ENCODE results near the gene SGPP2.
A peak's percentile ranks its signal among the peaks of the same experiment; 100 is the strongest.
"Not testable (repeated sequence)": the region's sequence is repeated elsewhere in the genome, so short reads cannot be mapped to it uniquely, and the experiment has no call there.

Gene SGPP2, protein sequence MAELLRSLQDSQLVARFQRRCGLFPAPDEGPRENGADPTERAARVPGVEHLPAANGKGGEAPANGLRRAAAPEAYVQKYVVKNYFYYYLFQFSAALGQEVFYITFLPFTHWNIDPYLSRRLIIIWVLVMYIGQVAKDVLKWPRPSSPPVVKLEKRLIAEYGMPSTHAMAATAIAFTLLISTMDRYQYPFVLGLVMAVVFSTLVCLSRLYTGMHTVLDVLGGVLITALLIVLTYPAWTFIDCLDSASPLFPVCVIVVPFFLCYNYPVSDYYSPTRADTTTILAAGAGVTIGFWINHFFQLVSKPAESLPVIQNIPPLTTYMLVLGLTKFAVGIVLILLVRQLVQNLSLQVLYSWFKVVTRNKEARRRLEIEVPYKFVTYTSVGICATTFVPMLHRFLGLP

DNA sequence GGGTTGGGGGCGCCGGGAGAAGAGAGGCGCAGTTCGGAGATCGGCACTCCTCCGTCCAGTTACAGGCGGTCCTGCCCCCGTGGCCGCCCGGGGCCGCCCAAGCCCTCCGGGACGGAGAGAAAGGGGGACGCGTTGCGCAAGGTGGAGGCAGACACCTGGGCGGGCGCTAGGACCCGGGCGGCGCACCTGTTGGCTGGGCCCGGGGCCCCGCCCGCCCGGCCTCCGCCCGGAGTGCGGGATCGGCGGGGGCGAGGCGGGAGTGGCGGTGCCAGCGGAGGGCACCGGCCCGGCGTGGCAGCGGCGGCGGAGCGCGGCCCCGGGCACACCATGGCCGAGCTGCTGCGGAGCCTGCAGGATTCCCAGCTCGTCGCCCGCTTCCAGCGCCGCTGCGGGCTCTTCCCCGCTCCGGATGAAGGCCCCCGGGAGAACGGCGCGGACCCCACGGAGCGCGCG lies at the start of gene SGPP2:
Gene SGPP2, plus strand, starts transcription at position 268 of the 453 bp plus-strand sequence. Its CDS starts 60 bp downstream, at position 328.
- peak; percentile 66 for DNase-seq (ENCODE audit: low spot score)

DNA sequence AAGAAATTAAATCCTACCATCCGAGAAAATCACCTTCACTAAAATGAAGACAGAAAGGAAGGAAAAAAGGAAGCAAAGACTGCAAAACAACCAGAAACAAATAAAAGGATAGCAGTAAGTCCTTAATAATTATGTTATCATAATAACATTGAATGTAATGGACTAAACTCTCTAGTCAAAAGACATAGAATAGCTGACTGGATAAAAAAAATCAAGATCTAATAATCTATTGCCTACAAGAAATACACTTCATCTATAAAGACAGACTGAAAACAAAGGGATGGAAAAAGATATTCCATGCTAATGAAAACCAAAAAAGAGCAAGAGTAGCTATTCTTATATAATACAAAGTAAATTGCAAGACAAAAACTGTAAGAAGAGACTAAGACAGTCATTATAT lies 48.5 kb upstream of the SGPP2 start:
- no peak for DNase-seq (ENCODE audit: low spot score)

DNA sequence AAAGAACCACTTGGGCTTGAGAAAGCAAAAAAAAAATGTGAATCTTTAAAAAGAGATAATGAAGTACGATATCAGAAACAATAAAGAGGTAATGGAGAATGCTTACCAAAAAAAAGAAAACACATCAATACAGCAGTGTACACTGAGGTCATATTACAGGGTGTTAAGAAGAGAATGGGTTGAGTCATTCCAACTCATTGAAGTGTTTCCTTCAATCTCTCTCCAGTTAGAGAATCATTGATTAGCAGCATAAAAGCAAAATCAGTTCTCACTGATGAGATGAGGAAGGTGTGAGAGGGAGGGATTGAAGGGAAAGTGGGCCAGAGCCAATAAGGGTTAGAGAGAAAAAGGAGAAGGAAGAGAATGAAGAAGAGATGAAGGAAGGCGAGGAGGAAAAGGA lies 43.9 kb upstream of the SGPP2 start:
- DNase-seq (ENCODE audit: low spot score): no peak

DNA sequence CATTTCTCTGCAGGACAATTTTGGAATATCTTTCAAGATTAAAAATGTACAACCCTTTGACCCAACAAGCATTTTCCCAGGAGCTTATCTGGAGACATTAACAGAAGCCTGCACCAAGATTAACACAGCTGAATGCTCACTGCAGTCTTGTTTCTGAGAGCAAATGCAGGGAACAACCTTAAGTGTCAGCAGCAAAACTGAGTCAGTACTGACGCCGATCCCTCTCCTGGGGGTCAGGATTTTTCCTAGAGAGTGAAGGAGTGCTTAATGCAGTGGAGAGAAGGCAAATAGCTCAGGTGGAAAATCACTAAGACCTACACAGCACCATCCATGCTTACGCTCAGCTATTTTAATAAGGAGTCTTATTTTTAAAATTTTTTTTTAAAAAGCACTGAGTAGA lies 42.8 kb upstream of the SGPP2 start:
- no peak for DNase-seq (ENCODE audit: low spot score)

DNA sequence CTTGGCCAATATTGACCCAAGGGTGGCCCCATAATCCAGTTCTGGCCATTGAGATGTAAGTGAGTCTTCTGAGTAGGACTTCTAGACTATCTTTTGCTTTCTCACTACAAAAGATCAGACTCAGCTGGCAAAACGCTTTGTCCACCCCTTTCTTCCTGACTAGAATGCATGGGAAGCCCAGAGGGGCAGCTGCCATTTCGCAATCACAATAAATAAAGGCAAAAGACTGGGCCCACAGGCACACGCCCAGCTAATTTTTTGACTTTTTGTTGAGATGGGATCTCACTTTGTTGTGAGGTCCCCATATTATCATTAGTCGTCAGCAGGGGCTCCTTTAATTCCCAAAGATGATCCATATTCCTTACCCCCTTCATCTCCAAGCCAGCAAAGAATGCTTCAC lies 41.1 kb upstream of the SGPP2 start:
- no peak for DNase-seq (ENCODE audit: low spot score)

DNA sequence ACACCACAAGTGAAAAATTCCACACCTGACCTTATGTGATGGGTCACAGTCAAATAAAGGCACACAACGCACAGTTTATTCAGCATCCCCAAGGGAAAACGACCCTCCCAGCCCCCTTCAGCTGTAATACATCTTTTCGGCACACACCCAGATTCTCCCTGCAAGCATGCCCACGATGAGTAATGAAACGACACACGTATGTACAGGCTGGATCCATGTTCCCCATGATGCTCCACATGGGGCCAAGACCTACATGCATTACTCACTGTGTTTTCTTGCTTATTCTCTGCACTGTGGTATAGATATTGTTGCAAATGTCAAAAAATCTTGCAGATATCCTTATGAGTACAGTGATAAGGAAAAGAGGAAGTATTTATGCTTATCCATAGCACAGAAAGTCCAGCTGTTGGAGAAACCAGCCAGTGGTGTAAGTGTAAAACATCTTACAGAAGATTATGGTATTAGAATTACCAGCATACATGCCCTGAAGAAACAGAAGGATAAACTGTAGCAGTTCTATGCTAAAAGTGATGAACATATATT lies 32.5 kb upstream of the SGPP2 start:
- DNase-seq (ENCODE audit: low spot score): no peak

DNA sequence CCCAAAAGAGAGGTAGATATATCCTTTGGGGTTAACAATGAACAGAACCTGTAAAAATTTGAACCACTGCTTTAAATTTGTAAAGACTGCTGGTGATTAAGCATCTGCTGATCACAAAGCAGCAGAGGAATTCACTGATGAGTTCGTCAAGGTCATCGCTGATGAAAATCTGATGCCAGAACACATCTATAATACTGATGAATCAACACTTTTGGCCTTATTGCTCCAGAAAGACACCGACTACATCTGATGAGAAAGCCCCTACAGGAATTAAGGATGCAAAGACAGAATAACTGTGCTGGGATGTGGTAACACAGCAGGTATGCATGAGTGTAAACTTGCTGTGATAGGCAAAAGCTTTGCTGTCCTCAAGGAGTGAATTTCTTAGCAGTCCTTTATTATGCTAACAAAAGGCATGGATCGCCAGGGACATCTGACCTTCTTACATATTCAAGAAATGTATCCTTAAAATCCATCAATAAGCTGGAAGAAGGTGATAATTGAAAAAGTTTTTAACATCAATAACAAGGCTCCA lies 30.5 kb upstream of the SGPP2 start:
- DNase-seq (ENCODE audit: low spot score): no peak

DNA sequence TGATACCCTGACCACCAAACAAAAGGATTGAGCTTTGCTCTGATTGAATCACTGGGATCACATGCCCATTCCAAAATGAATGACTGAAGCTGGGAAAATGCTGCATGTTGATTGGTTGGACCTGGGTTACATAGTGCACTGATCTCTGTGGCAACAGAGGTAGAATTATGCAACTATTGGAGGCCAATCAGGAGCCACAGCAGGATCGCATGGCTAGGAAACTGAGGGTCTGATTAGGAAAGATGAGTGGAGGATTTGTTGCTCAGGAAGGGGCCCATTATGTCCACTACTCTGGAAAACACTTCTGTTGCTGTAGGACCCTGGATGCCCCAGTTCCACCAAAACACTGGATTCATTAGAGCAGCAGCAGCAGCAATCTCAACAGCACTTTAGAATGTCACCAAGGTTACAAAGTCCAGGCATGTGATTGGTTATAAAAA lies 25.9 kb upstream of the SGPP2 start:
- no peak for DNase-seq (ENCODE audit: low spot score)

DNA sequence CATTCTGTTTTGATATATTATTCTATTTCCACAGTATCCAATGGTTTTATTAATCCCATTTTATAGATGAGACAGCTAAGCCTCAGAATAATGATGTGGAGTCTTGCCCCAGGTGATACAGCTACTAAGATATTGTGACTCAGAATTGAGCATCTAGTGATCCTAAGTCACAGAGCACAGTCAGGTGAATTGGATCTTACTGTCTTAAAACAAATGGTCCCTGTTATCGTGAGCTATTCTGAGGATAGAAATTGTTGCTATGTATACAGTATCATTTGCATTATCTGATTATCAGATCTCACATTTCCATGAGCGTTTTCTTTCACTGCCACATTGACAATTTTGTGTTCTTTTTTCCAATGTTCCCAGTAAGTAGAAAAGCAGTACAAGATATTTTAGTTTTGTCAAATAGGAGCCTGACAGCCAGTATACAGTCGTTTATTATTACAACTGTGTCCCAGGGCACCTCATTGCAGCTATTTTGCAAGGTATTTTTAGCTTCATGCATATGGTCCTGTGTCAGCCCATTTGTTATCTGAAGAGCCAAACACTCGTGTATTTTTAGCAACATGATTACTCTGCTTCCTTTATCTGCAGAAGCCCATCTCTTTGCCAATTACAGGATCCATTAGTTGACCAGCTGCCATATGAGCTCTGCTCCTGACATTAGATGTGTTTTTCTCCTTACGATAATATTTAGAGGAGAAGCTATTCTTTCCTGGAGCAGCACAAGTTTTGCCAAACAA lies 25.1 kb upstream of the SGPP2 start:
- DNase-seq (ENCODE audit: low spot score): no peak

DNA sequence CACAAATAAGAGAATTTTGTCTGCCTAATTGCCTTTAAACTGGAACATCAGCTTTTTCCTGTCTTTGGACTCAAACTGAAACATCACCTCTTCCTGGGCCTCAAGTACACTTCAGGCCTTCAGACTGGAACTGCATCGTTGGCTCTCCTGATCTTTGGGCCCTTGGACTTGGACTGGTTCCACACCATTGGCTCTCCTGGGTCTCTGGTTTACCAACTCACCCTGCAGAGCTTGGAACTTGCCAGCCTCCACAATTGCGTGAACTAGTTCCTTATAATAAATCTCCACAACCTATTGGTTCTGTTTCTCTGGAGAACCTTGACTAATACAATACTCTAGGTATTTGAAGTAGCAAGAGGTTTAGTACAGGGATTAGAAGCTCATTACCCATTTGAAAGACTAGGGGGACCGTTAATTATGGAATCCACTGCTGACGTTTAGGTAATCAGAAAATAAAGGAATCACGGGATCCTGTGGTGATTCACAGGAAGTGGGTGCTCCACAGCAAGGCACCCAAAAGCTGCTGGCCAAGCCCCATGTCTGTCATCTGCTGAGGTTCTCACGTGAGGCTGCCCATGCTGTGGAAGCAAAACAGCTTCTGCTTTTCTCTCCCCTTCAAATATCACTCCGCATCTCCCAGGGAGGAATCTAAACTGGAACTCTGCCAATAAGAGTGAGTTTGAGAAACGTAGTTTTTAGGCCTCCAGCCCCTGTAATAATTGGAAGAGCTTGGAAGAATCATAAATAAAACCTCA lies 20.0 kb upstream of the SGPP2 start:
- DNase-seq (ENCODE audit: low spot score): no peak

DNA sequence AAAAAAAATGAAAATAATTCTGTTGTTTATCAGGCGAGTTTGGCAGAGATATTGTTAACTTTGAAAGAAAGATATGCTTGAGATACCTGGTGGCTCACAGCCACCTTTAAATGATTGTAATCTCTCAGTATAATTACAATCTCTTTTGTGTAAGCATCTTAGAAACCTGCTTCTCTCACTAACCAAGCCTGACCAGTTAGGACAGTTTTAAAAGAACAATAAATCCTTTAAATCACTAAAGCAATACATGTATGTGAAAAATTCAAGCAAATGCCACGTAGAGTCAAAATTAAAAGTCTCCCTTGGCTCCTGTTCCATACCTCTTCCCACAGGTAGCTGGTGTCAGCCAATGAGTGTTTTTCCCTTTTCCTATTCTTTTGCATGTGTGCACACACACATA lies 15.7 kb upstream of the SGPP2 start:
- no peak for DNase-seq (ENCODE audit: low spot score)

DNA sequence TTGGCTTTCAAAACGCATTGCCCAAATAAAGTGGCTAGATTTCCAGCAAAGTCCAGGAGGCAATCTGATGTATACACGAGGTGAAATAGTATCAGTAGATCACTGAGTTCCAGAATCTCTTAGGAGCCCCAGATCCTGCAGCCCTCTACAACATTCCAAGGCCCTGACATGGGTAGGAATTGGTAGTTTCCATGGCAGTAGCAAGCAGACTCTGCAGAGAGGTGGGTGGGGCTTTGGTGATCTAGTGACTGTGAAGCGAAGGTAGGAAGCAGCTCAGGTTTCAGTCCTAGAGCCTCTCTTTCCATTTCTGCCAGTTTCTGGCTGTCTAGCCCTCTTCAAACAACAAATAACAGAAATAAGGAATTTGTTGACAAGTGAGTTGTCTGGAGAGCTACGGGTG lies 13.8 kb upstream of the SGPP2 start:
- no peak for DNase-seq (ENCODE audit: low spot score)

DNA sequence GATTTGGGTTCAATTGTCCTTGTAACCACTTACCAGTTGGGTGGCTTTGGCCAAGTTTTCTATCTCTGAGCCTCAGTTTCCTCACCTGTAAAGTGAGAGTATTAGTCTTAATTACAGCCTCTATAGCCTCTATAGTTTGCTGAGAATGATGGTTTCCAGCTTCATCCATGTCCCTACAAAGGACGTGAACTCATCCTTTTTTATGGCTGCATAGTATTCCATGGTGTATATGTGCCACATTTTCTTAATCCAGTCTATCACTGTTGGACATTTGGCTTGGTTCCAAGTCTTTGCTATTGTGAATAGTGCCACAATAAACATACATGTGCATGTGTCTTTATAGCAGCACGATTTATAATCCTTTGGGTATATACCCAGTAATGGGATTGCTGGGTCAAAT lies 12.0 kb upstream of the SGPP2 start:
- not testable (repeated sequence) for DNase-seq (ENCODE audit: low spot score)

DNA sequence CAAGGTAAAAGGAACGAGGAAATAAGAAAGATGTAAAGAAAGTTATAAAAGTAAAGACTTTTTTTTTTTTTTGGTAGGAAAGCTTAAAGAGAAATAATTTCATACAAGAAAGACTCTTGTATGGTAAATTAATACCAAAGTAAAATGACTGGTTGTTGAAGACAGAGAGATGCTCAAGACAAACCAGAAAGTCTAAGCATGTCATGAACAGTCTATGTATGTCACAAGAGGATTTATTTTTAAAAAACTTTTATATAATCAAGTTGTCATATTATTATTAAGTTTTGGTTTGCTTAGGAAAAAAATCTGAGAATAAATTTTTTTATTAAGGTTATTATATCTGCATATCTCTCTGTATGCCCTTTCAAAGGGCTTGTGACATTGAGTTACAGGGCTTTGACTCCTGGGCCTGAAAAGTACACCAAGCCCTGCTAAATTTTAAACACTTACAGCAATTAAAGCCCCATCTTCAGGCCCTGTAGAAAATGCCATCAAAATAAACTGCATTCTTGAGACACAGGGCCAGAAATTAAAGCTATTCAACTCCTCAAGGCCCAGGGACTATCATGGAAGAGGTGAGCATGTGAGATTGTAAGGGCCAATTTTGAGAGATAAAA lies 10.9 kb upstream of the SGPP2 start:
- no peak for DNase-seq (ENCODE audit: low spot score)

DNA sequence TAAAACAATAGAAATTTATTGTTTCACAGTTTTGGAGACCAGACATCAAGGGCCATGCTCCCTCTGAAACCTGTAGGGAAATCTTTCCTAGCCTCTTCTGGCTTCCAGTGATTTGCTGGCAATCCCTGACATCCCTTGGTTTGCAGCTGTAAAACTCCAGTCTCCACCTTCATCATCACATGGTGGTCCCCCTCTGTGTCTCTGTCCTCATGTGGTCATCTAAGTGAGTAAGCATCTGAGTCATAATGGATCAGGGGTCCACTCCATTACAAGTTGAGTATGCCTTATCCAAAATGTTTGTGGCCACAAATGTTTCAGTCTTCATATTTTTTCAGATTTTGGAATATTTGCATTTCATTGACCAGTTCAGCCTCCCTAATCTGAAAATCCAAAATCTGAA lies 5.6 kb upstream of the SGPP2 start:
- no peak for DNase-seq (ENCODE audit: low spot score)

DNA sequence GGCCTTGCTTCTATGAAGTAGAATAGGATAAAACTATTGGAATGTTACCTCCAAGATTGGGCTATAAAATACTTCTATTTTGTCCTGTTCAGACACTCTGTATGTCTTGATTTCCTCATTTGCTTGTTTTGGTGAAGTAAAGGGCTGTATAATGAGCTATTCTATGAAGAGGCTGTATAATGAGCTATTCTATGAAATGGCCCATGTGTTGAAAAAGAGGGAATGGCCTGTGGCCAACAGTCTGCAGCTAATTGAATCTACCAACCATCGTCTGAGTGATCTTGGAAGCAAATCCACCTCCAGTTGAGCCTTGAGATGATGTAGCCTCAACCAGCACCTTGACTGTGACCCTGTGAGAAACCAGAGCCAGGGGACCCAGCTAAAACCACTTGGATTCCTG lies 3.8 kb upstream of the SGPP2 start:
- no peak for DNase-seq (ENCODE audit: low spot score)

DNA sequence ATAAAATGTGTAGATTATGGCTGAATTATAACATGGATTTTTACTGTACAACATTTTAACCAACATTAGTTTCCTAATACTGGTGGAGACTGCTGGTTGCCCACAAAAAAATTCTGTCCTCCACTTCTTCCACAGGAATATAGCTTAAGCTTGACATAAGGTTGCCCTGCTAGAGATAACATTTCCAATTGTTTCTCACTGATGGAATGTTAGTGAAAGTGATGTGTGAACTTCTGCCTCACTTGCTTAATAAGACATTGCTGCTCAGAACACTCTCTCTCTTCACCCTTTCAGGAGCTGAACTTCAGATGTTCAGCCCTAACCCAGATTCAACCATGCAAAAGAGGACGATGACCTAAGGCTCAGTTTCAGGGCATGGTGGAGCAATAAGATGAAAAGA lies 2.7 kb upstream of the SGPP2 start:
- DNase-seq (ENCODE audit: low spot score): no peak

DNA sequence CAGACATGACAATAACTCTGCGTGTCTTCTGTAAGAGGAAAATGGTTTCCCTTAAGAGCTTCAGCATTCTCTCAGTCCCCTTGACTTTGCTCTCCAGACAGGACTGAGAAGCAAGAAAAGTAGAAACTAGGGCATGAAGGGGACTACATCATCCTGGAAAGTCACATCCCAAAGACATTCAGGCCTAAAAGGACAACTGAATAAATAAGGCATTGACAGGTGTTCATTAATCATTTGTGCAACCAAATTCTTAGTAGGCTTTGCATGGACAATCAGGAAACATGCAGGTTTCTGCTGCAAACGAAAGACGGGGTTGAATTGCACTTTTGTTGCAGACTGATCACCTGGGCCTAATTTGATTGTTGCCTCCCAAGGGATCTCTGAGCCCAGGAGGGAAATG lies 1.2 kb upstream of the SGPP2 start:
- no peak for DNase-seq (ENCODE audit: low spot score)

DNA sequence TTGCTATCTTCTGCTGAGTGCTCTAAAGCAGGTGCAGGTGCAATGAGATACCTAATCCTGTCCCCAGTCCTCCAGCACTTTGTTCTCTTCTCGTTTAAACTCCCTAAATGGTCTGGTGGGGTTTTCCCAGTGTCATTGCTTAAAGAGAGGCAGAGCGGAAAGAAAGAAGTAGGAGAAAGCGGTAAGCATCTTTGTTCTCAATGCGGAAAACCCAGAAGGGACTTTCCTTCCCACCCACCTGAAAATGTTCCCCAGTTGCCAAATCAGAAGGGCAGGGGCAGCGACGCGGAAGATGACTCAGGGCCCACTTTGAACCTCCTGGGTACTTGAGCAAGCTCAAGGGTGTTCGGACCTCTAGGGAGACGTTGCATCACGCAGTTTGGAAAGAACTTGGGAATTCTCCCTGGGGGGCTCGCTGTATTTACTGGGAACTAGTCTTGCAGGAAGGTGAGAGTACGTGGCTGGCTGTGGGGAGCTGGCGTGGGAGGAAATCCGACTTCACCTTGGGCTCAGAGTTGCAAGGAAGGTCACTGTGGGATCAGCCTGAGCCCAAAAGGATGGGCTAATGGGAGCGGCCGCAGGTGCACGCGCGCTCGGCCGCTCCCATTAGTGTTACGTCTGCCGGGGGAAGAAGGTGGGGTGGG lies 589 bp upstream of the SGPP2 start:
- peak; percentile 54 for DNase-seq (ENCODE audit: low spot score)

DNA sequence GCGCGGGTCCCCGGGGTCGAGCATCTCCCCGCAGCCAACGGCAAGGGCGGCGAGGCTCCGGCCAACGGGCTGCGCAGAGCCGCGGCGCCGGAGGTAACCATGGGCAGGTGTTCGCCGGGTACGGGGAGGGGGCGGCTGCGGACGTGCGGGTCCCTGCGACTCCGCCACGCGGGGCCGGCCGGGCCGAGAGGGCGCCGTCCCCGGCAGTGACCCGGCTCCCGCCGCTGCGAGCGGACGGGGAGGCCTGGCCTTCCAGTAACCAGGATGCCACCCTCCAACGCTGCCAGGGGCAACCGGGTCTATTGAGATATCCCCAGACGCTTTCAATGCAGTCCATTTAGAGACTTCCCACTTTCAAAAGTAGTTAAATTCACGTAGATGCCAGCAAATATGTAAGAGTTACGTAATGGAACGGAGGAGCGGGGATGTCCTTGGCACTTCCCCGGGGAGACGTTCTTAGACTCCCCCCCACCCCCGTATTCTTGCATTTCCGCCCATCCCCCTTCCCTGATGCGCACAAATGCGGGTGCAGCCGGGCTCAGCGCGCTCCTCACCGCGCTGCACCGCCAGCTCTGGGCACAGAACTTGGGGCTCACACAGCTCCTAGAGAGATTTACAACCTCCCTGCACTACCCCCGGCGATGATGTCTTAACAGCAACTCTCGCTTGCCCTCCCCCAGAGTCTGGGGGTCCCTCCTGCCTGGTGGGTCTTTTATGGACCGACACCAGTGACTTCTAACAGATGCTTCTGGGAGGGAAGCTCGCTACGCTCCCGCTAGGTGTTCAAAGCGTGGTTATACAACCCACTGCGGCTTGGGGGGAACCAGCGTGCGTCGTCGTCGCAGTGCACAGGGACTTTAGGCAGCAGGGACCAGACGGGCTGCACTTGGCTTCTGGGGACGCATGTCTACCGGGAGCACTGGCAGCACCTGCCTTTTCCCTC lies 657 bp downstream of the SGPP2 start:
- peak; percentile 71 for DNase-seq (ENCODE audit: low spot score)
